Gastroesophageal sphincter (tissue), 4 donors: Measurements from ENCODE around the gene PRAC1. TPM values are rescaled to one million over a fixed set of nuclear protein-coding genes. Genes with fewer than 3 reads are reported as not detected.

Source experiments
- ATAC-seq: fragments of 150-250 bp; one replicate; pipeline ENCODE4 v1.9.1; 2016; ENCODE audit warnings: mild to moderate bottlenecking, moderate library complexity
- H3K27ac ChIP-seq, 4 donors: fragments of 200-600 bp; sonication (generic) in 3 of 4; 1 replicate in 3 of 4; 2 replicates in 1 of 4; pipeline ENCODE4 v1.5.1; 2016 to 2019
- H3K27me3 ChIP-seq: fragments of 200-600 bp; sonication (generic); one replicate; pipeline ENCODE4 v1.5.1; 2019
- H3K36me3 ChIP-seq, 2 donors: fragments of 200-600 bp; sonication (generic); one replicate each; pipeline ENCODE4 v1.5.1; 2019; ENCODE audit warnings: control low read depth in 1 of 2
- H3K4me1 ChIP-seq, 3 donors: fragments of 200-600 bp; sonication (generic); 1 replicate in 2 of 3; 2 replicates in 1 of 3; pipeline ENCODE4 v1.5.1; 2016 to 2019; ENCODE audit warnings: control low read depth in 2 of 3
- H3K4me3 ChIP-seq, 2 donors: fragments of 200-600 bp; sonication (generic); one replicate each; pipeline ENCODE4 v1.5.1; 2019; ENCODE audit warnings: mild to moderate bottlenecking in 1 of 2, moderate library complexity in 1 of 2
- H3K9me3 ChIP-seq, 3 donors: fragments of 200-600 bp; sonication (generic); one replicate each; pipeline ENCODE4 v1.5.1; 2017 to 2019; ENCODE audit warnings: control low read depth in 2 of 3
- EP300 ChIP-seq: sonication (generic); formaldehyde crosslinking; IDR thresholded peaks from one replicate; pipeline ENCODE4 v1.6.1; 2017; ENCODE audit warnings: antibody characterized with exemption, mild to moderate bottlenecking
- POLR2A ChIP-seq, 2 donors: fragments of 450-650 bp; IDR thresholded peaks; one replicate each; pipeline ENCODE4 v1.6.1; 2017; ENCODE audit warnings: antibody characterized with exemption in 2 of 2, mild to moderate bottlenecking in 2 of 2, moderate library complexity in 1 of 2
- POLR2AphosphoS5 ChIP-seq: sonication (generic); formaldehyde crosslinking; IDR thresholded peaks from one replicate; pipeline ENCODE4 v1.6.1; 2017; ENCODE audit warnings: antibody characterized with exemption
- WGBS, 2 donors: methylation state at CpG; one replicate each; pipeline ENCODE4 v1.1.5; 2018; ENCODE audit warnings: low coverage in 1 of 2; 5-methylcytosine and 5-hydroxymethylcytosine counted together
- total RNA-seq, 4 donors: library from RNA; depleted of rRNA; stranded (reverse); fragments of >200 nt; gene quantifications; one replicate each; pipeline ENCODE4 v1.1.0, GENCODE V29; 2016
- TF ChIP-seq, protein P1 (sequence below), 4 experiments: fragments of 200-600 bp in 2 of 4; fragments of 450-650 bp in 2 of 4; sonication (generic) in 1 of 4; IDR thresholded peaks; one replicate each; pipeline ENCODE4 v1.5.1; 2017 to 2019; ENCODE audit warnings: antibody characterized with exemption in 4 of 4, mild to moderate bottlenecking in 2 of 4, moderate library complexity in 2 of 4

Gene PRAC1
- total RNA-seq, 4 donors from 2014 or later: not detected

DNA sequence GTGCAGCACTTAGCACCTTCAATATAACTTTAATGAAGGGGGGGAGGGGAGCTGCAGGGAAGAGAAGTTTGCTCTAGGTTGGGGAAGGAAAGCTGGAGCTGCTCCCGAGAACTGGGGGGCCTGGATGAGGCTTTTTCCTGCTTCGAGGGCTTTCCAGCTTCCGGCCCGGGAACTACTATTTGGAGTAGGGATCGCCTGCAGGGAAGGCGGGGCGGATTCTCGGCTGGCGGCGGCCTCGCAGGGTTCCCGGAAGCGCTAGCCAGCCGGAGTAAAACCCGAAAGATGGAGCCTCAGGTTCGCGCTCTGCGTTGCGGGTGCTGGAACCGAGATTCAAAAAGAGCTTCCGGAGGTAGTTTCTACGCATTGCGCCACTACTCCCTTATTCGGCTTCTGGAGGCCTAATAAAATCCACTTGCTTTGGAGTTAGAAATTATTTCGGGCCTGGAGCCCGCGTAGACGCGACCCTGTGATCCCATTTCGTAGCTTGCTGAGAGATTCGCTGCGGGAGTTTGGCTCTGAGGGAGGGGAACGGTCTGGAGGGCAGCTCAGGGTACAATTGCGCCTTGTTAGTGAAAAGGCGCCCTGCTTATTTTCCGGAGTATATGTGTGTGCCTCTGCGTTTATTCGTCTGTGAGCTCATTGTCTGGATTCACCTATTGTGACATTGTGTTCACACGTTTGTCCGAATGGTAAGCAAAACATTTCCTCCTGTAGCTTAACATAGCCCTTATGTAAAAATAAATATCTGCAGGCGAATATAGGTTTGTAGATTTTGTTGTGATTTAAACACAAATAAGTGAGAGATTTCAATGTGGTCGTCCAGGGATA is 1.3 kb upstream of the PRAC1 start:
- H3K36me3 ChIP-seq: no peaks in the 10 kb centered on the region
- no peak for ATAC-seq
- H3K27me3 ChIP-seq: peaks cover 100% of the 10 kb centered on the region
- 39 to 40% methylated on average over 9 of the region's 42 CpGs for WGBS, 2 donors
- no peaks in the 10 kb centered on the region for H3K9me3 ChIP-seq
- TF ChIP-seq POLR2AphosphoS5: no peak
- H3K4me3 ChIP-seq: no peak overlapping the region
- H3K27ac ChIP-seq: no peak overlapping the region
- peaks cover 0 to 52% (median 28%) of the 10 kb centered on the region in 3 donors for H3K4me1 ChIP-seq

DNA sequence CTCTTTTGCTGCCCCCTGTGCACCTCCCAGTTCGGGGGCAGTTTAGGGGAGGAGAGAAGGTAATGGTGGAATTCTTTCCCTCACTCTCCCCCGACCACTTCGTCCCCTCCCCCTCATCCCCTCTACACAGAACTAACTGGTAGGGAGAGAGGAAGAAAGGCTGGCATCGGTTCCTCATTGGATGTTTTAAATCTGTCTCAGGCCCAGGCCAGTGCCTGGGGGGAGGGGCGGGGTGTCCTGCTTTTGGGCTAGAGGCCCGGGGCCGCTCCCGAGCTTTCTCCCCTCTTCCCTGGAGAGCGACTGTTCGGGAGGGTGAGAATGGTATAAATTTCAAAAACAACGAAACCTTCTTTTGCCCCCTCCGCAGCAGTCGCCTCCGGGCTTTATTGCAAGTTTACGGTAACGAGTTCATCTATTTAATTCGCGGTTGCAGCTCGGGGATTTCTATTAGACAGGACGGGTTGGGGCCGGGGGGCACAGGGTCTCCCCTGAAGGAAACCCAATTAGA is 651 bp upstream of the PRAC1 start, which contains the start of gene PRAC2:
Gene PRAC2, plus strand, starts transcription at position 271 of the 508 bp plus-strand sequence. CDS start 1,226 bp downstream, outside the sequence.
- H3K4me1 ChIP-seq: peaks cover 0 to 50% (median 26%) of the 10 kb centered on the region in 3 donors
- no peak within 1 kb of the TSS for H3K4me3 ChIP-seq
- TF ChIP-seq EP300: no peak
- no peak for TF ChIP-seq POLR2AphosphoS5
- TF ChIP-seq, protein P1, sequence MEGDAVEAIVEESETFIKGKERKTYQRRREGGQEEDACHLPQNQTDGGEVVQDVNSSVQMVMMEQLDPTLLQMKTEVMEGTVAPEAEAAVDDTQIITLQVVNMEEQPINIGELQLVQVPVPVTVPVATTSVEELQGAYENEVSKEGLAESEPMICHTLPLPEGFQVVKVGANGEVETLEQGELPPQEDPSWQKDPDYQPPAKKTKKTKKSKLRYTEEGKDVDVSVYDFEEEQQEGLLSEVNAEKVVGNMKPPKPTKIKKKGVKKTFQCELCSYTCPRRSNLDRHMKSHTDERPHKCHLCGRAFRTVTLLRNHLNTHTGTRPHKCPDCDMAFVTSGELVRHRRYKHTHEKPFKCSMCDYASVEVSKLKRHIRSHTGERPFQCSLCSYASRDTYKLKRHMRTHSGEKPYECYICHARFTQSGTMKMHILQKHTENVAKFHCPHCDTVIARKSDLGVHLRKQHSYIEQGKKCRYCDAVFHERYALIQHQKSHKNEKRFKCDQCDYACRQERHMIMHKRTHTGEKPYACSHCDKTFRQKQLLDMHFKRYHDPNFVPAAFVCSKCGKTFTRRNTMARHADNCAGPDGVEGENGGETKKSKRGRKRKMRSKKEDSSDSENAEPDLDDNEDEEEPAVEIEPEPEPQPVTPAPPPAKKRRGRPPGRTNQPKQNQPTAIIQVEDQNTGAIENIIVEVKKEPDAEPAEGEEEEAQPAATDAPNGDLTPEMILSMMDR (IDR thresholded peaks at IDR 0.05): no peak
- no peaks in the 10 kb centered on the region for H3K9me3 ChIP-seq
- 0 to 5% methylated on average over 1 to 4 of the region's 21 CpGs for WGBS, 2 donors
- H3K36me3 ChIP-seq: no peaks in the 10 kb centered on the region
- ATAC-seq: no peak
- H3K27ac ChIP-seq: no peak within 1 kb of the TSS
- H3K27me3 ChIP-seq: peaks cover 100% of the 10 kb centered on the region

DNA sequence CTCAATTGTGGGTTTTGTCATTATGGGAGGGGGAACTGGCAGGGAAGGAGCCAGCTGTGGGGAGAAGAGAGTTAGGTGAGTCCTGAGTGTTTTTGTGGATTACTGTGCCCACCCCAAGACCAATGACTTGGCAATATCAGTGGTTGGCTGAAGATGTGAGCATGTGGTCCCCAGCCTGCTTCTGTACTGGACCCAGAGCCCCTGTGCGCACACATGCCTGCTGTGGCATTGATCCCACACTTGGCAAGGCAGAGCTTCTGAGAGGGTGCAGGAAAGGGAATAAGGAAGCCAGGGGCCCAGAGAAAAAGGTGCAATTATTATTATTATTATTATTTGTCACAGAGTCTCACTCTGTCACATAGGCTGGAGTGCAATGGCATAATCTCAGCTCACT is 1.3 kb downstream of the PRAC1 start:
- Histone ChIP-seq H3K27ac (no peak overlapping the region), H3K9me3 (no peaks in the 10 kb centered on the region), H3K4me1 (peaks cover 0 to 49% (median 26%) of the 10 kb centered on the region in 3 donors), H3K4me3 (no peak overlapping the region), H3K27me3 (peaks cover 100% of the 10 kb centered on the region), H3K36me3 (no peaks in the 10 kb centered on the region)
- WGBS, 2 donors: 100% methylated on average over 1 of the region's 1 CpG; no CpG with 5 or more reads in 1 of the 2 donors
- no peak for ATAC-seq
- TF ChIP-seq, protein P1 (IDR thresholded peaks at IDR 0.05): no peak
- TF ChIP-seq POLR2A (IDR thresholded peaks at IDR 0.05) (no peak), POLR2AphosphoS5 (no peak), EP300 (no peak)

DNA sequence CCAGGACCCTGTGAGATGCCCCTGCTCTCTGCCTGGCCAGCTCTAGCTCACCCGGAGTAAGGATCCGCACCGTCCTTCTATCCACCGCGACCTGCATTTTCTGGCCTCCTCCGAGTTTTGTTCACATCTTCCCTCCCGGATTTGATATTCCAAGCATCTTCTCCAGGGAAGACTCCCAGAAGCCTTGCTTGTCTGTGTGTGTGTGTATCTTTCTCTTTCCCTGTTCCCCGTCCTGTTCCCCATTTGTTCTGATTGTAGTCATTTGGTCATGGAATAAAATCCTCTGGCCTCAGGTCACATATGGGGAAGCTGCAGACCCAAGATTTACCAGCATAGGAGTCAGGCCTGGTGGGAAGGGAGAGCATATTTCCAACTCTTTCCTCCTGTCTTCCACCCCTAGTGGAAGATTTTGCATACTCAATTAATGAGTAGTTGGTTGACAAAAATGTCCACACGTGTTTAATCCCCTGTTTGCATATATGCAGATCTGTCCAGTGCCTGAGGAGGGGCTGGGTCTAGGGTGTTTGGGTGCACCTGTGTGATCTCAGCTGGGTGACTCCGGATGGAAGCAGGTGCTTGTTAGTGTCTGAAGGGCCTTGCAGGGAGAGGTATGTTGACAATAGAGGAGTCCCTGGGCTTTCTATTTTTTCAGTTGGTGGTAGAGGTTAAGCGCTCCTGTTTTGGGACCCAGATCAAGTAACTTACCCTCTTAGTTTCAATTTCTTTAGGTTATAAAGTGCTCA is 1.9 kb downstream of the PRAC1 start:
- H3K27ac ChIP-seq: no peak overlapping the region
- no peaks in the 10 kb centered on the region for H3K9me3 ChIP-seq
- H3K36me3 ChIP-seq: no peaks in the 10 kb centered on the region
- no peak overlapping the region for H3K4me3 ChIP-seq
- H3K4me1 ChIP-seq: peaks cover 0 to 47% (median 26%) of the 10 kb centered on the region in 3 donors
- WGBS, 2 donors: 18 to 28% methylated on average over 4 to 11 of the region's 11 CpGs
- ATAC-seq: no peak
- TF ChIP-seq, protein P1 (IDR thresholded peaks at IDR 0.05): no peak
- TF ChIP-seq POLR2AphosphoS5: no peak
- TF ChIP-seq EP300: no peak
- no peak for TF ChIP-seq POLR2A (IDR thresholded peaks at IDR 0.05)
- peaks cover 100% of the 10 kb centered on the region for H3K27me3 ChIP-seq

DNA sequence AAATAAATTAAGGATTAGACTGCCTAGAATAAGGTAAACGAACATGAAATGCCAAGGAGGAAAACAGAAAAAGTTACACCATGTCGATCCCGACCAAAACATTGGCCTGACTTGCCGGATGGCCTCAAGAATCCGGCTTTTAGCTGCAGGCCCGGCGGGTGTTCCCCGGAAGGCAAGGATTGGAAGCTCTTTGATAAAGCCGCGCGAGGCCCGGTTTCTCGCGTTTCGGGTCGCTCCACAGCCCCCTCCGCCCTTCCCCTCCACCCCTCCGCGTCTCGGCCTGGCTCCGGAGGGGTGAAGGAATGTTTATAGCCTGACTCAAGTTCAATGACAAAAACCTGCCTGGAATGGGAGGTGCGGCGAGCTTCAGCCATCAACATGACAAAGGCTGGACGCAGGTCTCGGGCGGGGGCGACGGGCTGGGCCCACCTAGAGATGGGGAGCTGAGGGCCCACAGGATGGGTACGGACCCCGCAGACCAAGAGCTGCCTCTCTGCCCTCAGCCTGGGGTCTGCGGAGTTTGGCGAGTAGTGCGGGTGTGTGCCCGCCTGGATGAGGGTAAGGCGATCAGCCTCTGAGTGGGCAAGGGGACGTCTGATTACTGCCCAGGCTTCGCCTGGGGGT is 2.6 kb downstream of the PRAC1 start:
- peaks cover 100% of the 10 kb centered on the region for H3K27me3 ChIP-seq
- ATAC-seq: no peak
- no peak overlapping the region for H3K27ac ChIP-seq
- TF ChIP-seq POLR2A (IDR thresholded peaks at IDR 0.05) (no peak), POLR2AphosphoS5 (no peak), EP300 (no peak)
- TF ChIP-seq, protein P1 (IDR thresholded peaks at IDR 0.05): no peak
- 9 to 10% methylated on average over 17 to 19 of the region's 37 CpGs for WGBS, 2 donors
- peaks cover 0 to 40% (median 19%) of the 10 kb centered on the region in 3 donors for H3K4me1 ChIP-seq
- no peaks in the 10 kb centered on the region for H3K9me3 ChIP-seq
- no peak overlapping the region for H3K4me3 ChIP-seq
- H3K36me3 ChIP-seq: no peaks in the 10 kb centered on the region
